GM21528 (cell line): ENCODE data around the gene DKKL1.
A peak's percentile ranks its signal among the peaks of the same experiment; 100 is the strongest.
"Not testable (repeated sequence)": the region's sequence is repeated elsewhere in the genome, so short reads cannot be mapped to it uniquely, and the experiment has no call there.

ENCODE experiments used
- ATAC-seq: cut with Tn5 transposase; IDR thresholded peaks from one replicate; pipeline ENCODE4 v1.9.1; 2021; ENCODE audit warnings: mild to moderate bottlenecking, moderate library complexity; ENCODE audit not compliant: unreplicated experiment, low FRiP score

The DKKL1 gene

DNA sequence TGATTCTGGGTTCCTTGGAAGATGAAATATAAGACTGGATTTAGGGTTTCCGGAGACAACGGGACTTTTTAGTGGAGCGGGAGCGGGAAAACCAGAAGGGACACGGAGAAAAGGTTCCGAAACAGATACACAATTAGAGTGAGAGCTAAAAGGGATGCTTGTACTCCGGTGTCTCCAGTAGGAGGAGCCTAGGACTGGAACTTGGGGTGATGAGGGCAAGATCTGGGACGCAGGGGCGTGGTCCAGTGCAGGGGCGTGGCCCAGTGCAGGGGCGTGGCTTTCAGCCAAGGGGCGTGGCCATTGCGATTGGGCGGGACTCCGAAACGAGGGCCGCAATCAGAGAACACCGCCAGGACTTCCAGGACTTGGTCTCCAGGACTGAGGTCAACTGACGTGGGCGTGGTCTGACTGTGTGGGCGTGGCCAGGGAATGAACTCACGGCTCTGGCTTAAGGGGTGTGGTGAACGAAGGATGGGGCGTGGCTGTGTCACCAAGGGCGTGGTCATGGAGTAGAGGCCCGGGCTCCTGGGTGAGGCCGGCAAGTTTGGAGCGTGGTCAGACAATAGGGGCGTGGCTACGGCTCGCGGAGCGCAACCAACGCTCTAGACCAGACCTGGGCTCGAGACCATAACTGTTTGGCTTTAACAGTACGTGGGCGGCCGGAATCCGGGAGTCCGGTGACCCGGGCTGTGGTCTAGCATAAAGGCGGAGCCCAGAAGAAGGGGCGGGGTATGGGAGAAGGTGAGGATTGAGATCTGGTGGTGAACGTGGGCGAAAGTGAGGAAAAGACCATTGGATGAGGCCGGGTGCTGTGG lies at the start of gene DKKL1:
TSS of gene DKKL1 (plus strand) at position 610 of the 815 bp plus-strand sequence. CDS start at position 732, 122 bp downstream.
- ATAC-seq, result peak; percentile 61

DNA sequence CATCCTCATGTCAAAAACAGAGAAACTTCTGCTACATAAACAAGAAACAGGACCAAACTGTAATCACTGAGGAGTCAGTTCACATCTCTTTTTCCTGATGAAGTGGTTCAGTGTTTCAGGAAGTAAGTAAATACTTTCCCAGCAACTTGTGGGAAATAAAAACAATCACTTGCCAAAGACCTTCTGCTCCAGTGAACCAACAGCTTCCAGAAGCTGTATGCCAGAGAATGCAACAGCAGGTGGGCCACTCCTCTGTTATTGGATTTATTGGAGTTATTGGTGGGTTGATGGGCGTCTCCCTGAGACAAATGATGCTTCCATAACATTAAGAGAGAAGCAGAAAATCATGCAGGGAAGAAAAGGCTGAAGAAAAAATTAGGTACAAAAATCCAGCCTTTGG lies 48.6 kb upstream of the DKKL1 start:
- ATAC-seq, result no peak

DNA sequence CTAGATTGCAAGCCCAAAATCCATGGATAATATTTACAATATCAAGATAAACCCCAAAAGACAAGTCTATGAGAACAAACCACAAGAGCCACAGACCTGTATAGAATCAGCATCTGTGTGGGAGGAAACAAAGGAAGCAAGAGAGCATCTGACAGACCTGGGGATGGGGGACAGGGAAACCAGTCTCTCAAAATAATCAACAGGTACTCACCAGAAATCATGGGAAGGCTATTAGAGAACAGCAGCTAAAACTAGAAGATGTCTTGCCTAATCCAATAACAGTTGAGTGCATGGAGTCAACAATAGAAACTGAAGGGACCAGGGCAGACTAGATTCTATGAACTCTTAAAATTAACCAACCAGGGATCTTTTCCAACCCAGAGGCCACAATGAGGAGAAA lies 47.4 kb upstream of the DKKL1 start:
- ATAC-seq, result no peak

DNA sequence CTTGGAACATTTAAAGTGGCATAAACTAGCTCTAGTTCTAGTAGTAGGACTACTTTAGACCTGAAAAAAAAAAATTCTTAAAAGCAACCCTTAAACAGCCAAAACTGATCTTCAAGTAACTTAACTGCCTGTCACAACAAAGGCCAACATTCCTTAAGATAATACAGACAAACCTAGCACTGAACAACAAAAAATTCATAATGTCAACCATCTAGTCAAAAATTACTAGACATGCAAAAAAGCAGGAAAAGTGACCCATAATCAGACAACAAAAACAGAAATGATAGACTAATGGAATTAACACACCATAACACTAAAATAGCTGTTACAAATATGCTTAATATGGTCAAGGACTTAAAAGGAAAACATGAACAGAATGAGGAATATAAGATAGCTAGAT lies 45.4 kb upstream of the DKKL1 start:
- ATAC-seq, result no peak

DNA sequence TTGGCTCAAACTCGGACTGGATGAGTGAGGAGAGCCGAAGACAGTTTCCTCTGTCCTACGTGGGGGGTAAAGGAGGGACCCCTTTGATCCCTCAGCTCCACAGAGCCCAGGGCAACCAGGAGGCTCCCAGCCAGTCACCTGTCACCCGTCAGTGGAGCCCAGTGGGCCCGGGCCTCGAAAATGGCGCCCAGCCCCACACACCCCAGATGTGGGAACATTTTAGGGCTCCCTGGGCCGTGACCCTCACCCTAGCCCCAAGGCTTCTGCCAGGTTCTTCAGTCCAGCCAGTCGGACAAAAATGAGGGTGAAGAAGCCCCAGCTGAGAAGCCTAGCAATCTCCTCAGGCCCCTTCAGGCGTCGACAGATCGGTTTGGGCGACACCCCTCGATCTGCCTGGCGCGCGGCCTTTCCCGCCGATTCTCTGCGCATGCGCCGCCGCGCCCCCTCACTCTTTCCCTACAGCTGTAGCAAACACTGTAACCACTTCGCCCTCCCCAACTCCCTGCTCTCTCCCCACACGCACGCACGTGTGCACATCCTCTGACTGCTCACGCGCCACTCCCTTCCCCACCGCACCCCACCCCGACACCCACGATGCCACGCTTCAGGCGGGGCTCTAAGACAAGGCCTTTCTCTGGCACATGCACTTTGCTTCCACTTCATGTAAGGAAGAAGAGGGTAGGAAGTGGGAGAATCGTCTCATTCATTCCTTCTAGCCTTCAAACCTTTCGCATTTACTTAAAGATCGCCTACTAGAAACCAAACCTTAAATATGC lies 38.7 kb upstream of the DKKL1 start, which contains the start of gene SLC6A16:
TSS of gene SLC6A16 (minus strand) at position 391 of the 776 bp plus-strand sequence. CDS start 13,844 bp downstream, outside the sequence.
- no peak for ATAC-seq

DNA sequence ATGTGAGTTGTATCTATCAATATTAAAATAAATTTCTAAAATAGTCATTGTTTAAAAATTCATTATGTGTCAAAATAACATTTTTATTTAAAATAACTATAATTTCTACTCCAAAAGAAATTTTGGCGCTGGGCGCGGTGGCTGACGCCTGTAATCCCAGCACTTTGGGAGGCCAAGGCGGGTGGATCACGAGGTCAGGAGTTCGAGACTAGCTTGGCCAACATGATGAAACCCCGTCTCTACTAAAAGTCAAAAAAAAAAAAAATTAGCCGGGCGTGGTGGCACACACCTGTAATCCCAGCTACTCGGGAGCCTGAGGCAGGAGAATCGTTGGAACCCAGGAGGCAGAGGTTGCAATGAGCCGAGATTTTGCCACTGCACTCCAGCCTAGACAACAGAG lies 37.9 kb upstream of the DKKL1 start:
- ATAC-seq, result not testable (repeated sequence)

DNA sequence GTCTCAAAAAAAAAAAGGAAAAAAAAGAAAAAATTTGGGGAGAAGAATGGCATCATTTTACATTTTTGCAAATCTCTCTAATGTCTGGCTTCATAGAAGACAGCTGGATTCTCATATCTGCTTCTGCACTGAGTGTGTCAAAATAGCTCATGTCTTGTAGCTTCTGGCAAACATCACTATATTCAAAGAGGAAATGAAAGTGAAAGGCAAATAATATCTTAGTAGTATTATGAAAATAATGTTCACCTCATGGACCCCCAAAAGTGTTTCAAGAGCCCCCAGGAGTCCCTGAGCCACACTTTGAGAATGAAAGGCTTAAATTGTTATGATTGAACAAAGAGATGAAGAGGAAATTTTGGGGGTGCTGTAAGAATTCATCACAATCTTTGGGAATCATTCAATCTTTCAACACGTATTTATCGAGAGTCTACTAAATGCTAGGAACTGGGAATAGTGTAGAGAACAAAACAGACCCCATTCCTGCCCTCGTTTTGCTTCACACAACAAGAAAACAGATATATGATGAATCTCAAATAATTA lies 37.4 kb upstream of the DKKL1 start:
- ATAC-seq, result no peak

DNA sequence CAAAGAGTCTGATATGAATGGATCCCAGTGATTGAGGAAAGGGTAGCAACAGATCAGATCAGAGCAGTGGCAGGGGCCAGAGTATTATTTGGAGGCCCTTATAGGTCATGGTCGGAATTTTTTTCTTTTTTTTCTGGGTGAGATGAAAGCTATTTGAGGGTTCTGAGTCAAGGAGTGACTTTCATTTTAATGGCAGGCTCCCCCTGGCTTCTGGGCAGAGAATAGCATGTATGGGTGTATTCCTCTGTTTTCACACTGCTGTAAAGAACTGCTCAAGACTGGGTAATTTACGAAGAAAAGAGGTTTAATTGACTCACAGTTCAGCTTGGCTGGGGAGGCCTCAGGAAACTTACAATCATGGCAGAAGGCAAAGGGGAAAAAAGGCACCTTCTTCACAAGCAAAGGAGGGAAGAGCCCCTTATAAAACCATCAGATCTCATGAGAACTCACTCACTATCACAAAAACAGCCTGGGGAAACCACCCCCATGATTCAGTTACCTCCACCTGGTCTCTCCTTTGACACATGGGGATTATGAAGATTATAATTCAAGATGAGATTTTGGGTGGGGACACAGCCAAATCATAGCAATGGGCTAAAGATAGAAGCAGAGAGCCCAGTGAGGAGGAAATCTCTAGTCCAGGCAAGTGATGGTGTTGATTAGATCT lies 35.7 kb upstream of the DKKL1 start:
- ATAC-seq, result no peak

DNA sequence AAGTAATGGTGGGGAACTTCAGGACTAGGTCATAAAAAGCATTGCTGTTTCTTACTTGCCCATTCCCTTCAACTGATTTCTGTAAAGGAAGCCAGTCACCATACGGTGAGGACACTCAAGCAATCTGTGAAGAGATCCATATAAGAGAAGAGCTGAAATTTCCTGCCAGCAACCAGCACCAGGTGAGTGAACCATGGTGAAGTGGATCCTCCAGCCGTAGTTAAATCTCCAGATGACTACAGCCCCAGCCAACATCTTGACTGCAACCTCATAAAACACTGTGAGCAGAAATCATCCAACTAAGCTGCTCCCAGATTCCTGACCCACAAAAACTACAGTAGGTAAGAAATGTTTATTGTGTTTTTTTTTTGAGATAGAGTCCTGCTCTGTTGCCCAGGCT lies 34.9 kb upstream of the DKKL1 start:
- no peak for ATAC-seq

DNA sequence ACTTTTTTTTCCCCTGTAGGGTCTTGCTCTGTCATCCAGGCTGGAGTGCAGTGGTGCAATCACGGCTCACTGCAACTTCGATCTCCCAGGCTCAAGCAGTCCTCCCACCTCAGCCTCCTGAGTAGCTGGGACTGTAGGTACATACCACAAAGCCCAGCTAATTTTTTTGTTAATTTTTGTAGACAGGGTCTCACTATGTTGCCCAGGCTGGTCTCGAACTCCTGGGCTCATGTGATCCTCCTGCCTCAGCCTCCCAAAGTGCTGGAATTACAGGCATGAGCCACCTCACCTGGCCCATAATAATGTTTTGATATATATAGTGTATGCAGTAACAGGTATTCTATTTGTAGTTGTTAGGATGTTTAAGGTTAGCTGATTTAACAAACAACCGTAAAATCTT lies 32.5 kb upstream of the DKKL1 start:
- not testable (repeated sequence) for ATAC-seq

DNA sequence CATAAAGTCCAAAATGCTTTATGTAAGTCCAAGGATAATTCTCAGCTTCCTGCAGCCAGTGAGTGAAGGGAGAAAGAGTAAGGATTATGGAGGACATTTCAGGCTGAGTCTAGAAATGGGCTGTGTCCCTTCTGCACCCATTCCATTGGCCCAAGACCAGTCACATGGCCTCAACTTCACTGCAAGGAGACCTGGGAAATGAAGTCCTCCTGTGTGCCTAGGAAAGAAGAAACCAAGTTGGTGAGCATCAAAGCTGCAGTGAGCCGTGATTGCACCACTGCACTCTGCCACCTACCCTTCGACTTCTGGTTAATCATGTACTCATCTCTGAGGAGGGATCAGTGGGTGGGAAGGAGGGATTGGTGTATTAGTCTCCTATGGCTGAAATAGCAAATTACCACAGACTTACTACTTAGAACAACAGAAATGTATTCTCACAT lies 32.0 kb upstream of the DKKL1 start:
- ATAC-seq, result no peak

DNA sequence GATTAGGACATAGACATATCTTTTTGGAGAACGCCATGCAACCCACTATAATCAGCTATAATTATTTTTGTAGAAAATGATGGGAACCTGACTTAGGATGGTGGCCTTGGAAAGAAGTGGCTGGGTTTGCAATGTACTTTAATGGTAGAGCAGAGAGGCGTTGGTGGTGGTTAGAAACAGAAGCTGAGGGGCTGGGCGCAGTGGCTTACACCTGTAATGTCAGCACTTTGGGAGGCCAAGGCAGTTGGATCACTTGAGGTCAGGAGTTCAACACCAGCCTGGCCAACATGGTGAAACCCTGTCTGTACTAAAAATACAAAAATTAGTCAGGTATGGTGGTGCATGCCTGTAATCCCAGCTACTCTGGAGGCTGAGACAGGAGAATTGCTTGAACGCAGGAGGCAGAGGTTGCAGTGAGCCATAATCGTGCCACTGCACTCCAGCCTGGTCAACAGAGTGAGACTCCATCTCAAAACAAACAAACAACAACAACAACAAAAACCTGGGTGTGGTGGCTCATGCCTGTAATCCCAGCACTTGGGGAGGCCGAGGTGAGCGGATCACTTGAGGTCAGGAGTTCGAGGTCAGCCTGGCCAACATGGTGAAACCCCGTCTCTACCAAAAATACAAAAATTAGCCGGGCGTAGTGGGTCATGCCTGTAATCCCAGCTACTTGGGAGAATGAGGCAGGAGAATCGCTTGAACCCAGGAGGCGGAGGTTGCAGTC lies 30.8 kb upstream of the DKKL1 start:
- not testable (repeated sequence) for ATAC-seq

DNA sequence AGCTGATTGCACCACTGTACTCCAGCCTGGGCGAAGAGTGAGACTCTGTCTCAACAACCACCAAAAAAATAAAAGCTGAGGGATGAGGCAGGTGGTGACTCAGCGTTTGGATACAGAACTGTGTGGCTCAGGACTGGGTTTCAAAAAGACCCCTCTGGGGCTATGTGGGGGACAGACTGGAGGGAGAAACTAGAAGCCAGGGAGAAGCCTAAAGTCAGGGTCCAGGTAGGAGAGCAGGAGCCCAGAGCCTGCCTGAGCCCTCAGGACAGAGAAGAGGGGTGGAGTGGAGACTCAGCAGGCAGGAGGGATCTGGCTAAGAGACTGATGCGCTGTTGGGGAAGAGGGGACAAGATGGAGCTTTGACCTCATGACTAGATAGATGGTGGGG lies 30.3 kb upstream of the DKKL1 start:
- no peak for ATAC-seq

DNA sequence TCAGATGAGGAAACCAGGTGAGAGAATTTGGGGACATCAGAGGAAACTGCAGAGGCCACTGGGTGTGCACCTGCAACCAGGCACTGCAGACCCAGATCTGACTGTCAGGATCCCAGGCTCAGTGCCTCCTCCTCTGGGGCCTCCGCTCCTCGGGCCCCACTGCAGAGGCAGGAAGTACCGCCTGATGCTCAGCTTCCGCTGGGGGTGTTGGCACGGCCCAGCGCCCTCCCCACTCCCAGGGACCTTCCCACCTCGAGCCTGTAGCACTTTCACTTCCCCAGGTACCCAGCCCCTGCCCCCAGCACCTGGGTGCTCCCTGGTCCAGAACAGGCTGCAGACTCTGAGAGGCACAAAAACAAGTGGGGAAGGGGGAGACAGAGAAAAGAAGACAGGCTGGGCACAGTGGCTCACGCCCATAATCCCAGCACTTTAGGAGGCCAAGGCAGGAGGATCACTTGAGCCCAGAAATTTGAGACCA lies 29.8 kb upstream of the DKKL1 start:
- no peak for ATAC-seq

DNA sequence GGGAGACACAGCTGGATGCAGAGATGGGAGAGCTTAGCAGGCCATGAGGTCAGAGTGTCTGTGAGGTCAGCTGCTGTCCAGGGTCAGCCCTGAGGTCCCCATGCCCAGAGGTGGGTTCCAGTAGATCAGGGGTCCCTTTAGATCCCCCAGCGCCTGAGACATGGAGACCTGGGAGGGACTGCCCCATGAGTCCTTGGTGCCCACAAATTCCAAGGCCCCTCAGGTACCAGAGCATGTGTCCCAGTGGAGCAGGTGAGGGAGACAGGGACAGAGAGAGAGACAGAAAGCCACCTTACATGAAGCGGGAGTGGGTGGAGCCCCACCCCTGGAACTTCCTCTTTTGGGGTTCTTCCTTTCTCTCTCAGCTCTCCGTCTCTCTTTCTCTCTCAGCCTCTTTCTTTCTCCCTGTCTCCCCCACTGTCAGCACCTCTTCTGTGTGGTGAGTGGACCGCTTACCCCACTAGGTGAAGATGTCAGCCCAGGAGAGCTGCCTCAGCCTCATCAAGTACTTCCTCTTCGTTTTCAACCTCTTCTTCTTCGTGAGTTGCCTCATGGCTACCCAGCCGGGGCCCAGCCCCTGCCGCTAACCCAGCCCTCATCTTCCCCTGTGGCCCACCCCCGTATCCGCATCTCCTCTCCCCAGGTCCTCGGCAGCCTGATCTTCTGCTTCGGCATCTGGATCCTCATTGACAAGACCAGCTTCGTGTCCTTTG lies 28.4 kb upstream of the DKKL1 start, which contains the start of gene CD37:
TSS of gene CD37 (plus strand) at position 336 of the 713 bp plus-strand sequence. CDS start at position 471, 135 bp downstream.
- no peak for ATAC-seq

DNA sequence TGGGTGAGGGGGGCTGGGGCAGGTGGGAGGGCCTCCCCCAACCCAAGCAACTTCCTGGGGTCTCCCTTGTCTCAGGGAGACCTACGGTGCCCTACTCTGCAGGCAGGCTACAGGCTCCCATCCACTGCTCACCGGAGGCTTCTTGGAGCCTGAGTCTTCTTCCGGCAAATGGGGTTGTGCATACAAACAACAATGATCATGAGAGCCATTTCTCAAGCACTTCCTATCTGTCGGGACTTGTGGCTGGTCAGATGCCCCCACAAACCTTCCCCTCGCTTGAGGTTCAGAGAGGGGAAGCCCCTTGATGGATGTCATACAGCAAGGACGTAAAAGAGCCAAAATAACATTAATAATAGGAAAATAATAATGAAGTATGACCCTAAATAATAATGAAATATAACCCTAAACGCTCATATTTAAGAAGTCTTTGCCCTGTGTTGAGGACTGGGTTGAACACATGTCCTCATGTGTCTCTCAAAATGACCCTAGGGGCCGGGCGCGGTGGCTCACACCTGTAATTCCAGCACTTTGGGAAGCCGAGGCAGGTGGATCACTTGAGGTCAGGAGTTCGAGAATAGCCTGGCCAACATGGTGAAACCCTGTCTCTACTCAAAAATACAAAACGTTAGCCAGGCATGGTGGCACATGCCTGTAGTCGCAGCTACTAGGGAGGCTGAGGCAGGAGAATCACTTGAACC lies 27.7 kb upstream of the DKKL1 start:
- no peak for ATAC-seq

DNA sequence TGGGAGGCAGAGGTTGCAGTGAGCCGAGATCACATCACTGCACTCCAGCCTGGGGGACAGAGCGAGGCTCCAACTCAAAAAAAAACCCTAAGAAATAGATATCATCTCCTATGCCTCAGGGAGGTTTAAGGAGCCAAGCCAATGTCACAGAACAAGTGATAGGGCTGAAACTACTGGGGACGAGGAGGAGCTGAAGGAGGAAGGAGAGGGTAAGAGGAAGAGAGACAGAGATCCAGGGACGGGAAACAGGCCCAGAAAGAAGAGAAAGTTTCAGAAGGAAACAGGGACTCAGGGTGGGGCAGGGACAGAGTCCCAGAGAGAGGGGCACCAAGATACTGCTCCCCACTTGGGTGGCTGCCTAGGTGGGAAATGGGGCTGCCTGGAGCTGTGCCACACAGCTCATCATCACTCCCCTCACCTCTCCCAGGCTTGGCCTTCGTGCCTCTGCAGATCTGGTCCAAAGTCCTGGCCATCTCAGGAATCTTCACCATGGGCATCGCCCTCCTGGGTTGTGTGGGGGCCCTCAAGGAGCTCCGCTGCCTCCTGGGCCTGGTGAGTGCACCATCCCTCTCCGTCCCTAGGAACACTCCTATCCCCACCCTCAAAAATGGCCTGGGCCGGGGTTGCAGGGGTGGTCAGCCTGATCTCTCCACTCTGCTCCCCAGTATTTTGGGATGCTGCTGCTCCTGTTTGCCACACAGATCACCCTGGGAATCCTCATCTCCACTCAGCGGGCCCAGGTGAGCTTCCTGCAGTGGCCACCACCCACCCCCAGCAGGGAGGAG lies 27.0 kb upstream of the DKKL1 start:
- ATAC-seq, result no peak
